Activated CD8-positive, alpha-beta memory T cell treated with anti-CD3 and anti-CD28 coated beads, Interleukin-2, amount 50 U/mL, for 24 hours (primary cell): ENCODE data around the gene BFSP1.

Source experiments
- DNase-seq: peaks from one replicate; pipeline ENCODE4 v3.0.0-alpha.2; 2020; ENCODE audit errors: extremely low read depth

Gene BFSP1

GRCh38 chr20:17557675-17558006 is 26.5 kb upstream of the BFSP1 start:
- DNase-seq = no peak

GRCh38 chr20:17556837-17557674 is 25.9 kb upstream of the BFSP1 start:
- no peak for DNase-seq

DNA sequence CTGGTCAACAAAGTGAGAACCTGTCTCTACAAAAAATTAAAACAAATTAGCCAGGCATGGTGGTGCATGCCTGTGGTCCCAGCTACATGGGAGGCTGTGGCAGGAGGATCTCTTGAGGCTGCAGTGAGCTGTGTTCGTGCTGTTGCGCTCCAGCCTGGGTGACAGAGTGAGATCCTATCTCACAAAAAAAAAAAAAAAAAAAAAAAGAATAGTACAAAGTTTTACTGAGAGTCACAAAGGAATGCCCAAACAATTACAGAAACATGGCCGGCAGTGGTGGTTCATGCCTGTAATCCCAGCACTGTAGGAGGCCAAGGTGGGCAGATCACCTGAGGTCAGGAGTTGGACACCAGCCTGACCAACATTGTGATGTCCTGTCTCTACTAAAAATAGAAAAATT is 23.9 kb upstream of the BFSP1 start:
- no peak for DNase-seq

- DNase-seq = no peak
Measured at GRCh38 chr20:17549131-17549530, 18.0 kb upstream of the BFSP1 start.

DNA sequence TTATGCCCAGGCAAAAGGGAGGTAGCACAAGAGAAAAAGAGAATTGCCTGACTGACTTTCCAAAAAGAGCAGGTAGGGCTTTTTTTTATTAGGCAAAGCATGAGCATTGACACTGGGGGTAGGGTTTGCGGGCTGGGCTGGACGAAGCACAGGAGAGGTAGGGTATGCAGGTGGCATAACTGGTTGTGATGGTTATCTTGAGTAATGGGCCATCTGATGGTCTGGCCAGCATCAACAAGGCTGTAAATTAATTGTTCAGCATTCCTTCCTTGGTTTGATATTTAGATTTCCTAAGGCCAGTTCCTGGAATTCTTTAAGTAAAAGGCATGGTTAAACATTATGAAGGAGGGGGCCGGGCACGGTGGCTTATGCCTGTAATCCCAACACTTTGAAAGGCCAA is 13.9 kb upstream of the BFSP1 start:
- DNase-seq = no peak

DNA sequence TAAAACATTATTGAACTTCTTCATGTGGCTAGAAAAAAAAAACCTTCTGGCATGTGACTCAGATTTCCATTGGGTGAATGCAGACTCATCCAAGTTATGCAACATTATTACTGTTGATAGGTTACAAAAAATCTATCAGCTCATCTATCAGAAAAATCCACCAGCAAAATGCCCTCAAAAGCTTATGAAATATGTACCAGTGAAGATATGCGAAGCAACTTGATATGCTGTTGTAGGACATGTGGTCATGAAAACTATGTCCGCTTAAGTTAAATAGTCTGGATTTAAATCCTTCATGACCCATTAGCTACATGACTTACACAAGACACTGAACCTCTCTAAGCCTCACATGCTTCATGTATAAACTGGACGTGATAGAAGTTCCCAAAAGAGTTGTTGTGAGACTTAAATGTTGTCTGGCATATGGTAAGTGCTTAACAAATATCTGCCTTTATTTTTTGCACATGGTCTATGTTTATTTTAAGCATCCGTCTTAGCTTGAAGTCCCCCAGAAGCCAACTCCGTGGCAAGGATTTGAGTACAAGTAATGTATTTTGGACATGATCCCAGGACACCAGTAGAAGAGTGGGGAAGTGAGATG is 12.5 kb upstream of the BFSP1 start:
- no peak for DNase-seq

GRCh38 chr20:17542993-17543412 is 11.8 kb upstream of the BFSP1 start:
- DNase-seq = no peak

DNA sequence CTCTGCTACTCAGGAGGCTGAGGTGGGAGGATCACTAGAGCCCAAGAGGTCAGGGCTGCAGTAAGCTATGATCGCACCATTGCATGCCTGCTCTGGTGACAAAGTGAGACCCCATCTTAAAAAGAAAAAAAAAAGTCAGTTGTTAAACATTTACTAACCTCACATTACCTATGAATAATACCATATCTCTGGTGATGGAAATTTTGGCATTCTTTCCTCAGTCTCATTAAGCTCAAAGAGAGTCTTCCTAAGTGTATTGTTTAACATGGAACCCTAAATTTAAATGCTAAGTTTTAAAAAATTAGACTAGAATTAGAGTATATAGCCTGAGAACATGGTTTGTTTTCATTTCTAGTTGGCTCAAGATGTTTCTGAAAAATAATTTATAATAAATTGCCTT is 11.3 kb upstream of the BFSP1 start:
- no peak for DNase-seq

- DNase-seq = no peak
Measured at GRCh38 chr20:17541996-17542395, 10.8 kb upstream of the BFSP1 start.

- DNase-seq = no peak
Measured at GRCh38 chr20:17541596-17541995, 10.4 kb upstream of the BFSP1 start.

GRCh38 chr20:17538517-17539170 is 7.5 kb upstream of the BFSP1 start:
- DNase-seq = no peak

GRCh38 chr20:17537959-17538358 is 6.8 kb upstream of the BFSP1 start:
- no peak for DNase-seq

DNA sequence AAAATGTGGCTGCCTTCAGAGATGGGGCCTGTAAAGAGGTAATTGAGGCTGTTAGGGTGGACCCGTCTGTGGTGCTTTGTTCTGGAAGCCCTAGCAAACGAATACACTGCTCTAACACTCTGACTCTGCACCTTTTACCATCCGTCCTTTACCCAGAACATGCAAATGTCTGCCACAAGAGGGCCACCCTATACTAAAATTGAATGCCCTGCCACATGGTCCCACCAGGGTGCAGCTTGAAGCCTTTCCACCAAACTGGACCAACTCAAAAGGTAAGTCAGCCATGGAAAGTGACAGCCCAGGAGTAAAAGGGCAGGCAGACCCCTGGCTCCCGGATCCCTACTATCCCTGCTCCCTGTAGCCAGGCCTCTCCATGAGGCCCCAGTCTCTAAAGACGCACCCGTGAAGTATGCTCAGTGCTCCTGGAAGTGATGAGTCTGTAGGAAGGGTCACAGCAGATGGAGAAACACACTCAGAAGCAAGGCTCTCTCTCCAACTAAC is 5.8 kb upstream of the BFSP1 start:
- peak; percentile 36 for DNase-seq

GRCh38 chr20:17534077-17534476 is 2.9 kb upstream of the BFSP1 start:
- no peak for DNase-seq

- DNase-seq = no peak
Measured at GRCh38 chr20:17533396-17533795, 2.2 kb upstream of the BFSP1 start.

GRCh38 chr20:17531665-17532025 is 466 bp upstream of the BFSP1 start:
- no peak for DNase-seq

- DNase-seq = no peak
Measured at GRCh38 chr20:17530153-17530552, 1.0 kb downstream of the BFSP1 start.

DNA sequence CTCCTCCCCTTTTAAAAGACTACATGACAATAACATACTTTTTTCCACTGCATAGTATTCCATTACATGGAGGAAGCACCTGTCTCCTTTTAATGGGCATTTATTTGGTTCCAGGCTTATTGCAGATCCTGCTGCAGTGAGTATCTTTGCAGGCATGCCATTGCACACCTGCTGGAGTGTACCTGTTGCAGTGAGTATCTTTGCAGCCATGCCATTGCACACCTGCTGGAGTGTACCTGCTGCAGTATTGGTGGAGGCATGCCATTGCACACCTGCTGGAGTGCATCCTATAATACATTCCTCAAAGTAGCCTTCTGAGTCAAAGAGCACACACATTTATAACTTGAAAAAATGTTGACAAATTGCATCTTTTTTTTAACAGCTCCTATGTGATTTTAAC is 1.6 kb downstream of the BFSP1 start:
- DNase-seq = no peak

DNA sequence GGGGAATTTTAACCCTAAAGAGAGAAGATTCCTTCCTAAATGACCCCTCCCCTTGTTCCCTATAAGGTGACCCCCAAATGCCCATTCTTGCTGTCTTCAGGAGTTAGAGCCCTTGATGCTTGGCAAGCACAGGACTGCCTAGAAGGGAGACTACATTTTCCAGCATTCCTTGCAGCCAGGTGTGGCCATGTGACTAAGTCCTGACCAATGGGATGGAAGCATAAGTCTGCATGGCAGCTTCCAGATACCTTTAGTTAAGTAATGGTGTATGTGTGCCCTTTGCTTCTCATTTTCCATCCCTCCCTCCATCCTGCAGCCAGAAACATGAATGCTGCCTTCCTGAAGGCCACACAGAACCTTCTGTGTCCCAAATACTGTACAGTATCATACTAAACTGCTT is 5.5 kb downstream of the BFSP1 start:
- no peak for DNase-seq

GRCh38 chr20:17525132-17525531 is 6.0 kb downstream of the BFSP1 start:
- no peak for DNase-seq

GRCh38 chr20:17524560-17524959 is 6.6 kb downstream of the BFSP1 start:
- DNase-seq = no peak

DNA sequence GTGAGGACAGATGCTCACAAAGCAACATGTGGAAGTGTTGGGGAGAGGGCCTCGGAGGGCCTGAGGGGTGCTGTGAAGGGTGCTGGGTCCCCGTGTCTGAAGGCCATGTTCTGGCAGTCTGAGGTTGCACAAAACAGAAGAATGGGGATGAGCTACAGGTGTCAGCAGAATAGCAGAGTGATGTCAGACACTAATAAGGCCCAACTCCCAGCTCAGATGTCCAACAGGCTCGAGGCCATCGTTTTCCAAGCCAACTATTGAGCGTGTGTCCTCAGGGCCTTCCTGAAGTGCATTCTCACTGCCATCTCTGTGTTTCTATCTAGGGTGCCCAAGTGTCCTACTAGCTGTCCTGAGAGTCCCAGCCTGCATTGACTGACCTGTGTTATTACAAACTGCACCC is 7.9 kb downstream of the BFSP1 start:
- DNase-seq = no peak

GRCh38 chr20:17522528-17522927 is 8.7 kb downstream of the BFSP1 start:
- no peak for DNase-seq
